ENCODE data around the gene CLGN. TPM values are rescaled to one million over a fixed set of nuclear protein-coding genes. Genes with fewer than 3 reads are reported as not detected.

CLGN gene
- total RNA-seq, 6 experiments from 2014 or later: 0.06 to 0.57 (median 0.24) TPM

DNA sequence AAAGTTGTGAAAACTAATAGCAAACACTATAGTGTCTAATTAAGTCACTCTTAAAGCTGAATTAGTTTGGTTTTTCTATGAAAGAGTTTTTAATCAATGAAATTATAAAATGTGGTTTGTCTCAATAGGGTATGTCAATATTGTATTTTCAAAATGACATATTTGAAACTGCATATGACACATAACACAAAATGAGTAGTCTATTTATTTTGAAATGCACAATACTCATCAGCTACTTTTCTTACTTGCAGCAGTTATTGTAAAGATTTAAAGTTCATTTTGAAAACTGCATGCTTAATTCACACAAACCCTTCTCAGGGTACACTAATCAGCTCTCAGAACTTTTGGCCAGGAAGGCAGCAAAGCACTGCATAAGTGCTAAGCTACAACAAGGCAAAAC is 21.2 kb downstream of the CLGN start:
- H3K27ac Mint-ChIP-seq: no peak overlapping the region
- TF ChIP-seq, protein P1, sequence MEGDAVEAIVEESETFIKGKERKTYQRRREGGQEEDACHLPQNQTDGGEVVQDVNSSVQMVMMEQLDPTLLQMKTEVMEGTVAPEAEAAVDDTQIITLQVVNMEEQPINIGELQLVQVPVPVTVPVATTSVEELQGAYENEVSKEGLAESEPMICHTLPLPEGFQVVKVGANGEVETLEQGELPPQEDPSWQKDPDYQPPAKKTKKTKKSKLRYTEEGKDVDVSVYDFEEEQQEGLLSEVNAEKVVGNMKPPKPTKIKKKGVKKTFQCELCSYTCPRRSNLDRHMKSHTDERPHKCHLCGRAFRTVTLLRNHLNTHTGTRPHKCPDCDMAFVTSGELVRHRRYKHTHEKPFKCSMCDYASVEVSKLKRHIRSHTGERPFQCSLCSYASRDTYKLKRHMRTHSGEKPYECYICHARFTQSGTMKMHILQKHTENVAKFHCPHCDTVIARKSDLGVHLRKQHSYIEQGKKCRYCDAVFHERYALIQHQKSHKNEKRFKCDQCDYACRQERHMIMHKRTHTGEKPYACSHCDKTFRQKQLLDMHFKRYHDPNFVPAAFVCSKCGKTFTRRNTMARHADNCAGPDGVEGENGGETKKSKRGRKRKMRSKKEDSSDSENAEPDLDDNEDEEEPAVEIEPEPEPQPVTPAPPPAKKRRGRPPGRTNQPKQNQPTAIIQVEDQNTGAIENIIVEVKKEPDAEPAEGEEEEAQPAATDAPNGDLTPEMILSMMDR (IDR thresholded peaks at IDR 0.05): no peak
- H3K27me3 Mint-ChIP-seq (ENCODE audit: insufficient read depth): peaks cover 2% of the 10 kb centered on the region
- H3K4me3 Mint-ChIP-seq: no peak overlapping the region
- H3K4me1 Mint-ChIP-seq (ENCODE audit: low read depth): no peaks in the 10 kb centered on the region
- no peaks in the 10 kb centered on the region for H3K9me3 Mint-ChIP-seq
- no peak for DNase-seq
- H3K36me3 Mint-ChIP-seq (ENCODE audit: low read depth): no peaks in the 10 kb centered on the region

DNA sequence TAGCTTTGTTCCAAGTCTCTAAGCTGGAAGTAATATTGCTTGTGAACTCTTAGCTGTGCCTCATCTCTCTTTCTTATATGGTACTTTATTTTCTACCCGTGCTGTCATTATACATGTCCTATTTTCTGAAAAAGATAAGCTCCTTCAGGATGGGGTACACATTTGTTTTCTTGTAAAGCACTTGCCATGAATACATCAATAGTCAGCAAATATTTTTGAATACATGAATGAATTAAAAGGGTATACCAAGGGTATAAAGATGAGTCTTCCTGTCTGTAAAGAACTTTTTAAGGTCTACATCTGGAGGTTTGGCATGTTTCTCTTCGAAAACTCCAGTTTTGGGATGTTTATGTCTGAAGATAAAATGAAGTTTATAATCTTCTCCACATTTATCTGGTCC is 27.3 kb downstream of the CLGN start:
- Mint-ChIP-seq H3K4me1 (ENCODE audit: low read depth) (no peaks in the 10 kb centered on the region), H3K27ac (no peak overlapping the region), H3K36me3 (ENCODE audit: low read depth) (no peaks in the 10 kb centered on the region), H3K27me3 (ENCODE audit: insufficient read depth) (peaks cover 2% of the 10 kb centered on the region), H3K4me3 (no peak overlapping the region), H3K9me3 (no peaks in the 10 kb centered on the region)
- no peak for DNase-seq
- TF ChIP-seq, protein P1 (IDR thresholded peaks at IDR 0.05): no peak

DNA sequence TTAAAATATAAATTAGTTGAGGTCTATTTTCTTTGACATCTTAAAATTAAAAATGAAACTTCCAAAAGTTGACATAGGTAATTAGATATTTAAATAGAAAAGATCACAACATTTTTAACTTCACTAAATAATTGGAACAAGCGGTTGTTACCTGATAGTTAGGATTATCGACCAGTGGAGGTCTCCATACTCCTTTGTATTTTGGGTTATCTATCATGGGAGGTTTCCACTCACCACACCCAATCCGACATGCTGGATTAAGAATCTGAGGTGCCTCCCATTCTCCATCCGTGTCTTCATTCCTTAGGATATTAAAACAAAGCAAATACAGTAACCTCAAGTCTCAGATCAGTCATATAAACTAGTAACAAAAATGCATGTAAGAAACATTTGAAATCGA is 31.8 kb downstream of the CLGN start:
- Mint-ChIP-seq H3K27ac (no peak overlapping the region), H3K9me3 (no peaks in the 10 kb centered on the region), H3K27me3 (ENCODE audit: insufficient read depth) (peaks cover 7% of the 10 kb centered on the region), H3K4me3 (no peak overlapping the region), H3K36me3 (ENCODE audit: low read depth) (no peaks in the 10 kb centered on the region), H3K4me1 (ENCODE audit: low read depth) (no peaks in the 10 kb centered on the region)
- TF ChIP-seq, protein P1 (IDR thresholded peaks at IDR 0.05): no peak
- DNase-seq: no peak

DNA sequence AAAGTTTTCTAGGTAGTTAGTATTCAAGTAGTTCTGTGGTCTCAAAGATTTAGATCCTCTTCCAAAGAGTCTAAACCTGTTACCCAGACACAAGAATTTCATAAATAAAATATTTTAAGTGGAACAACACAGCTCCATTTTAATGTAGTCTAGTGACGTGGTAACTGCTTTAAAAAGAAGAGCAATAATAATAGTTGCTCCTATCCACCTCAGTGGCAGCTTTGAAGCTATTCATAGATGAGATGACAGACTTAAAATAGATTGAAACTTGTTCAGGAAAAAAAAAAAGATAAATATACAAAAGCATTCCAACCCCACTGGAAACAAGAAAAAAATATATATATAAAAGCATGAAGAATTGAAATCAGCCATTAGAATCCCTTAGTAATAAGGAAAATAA is 39.4 kb downstream of the CLGN start:
- no peaks in the 10 kb centered on the region for H3K9me3 Mint-ChIP-seq
- H3K27ac Mint-ChIP-seq: no peak overlapping the region
- no peak for DNase-seq
- H3K4me3 Mint-ChIP-seq: no peak overlapping the region
- no peaks in the 10 kb centered on the region for H3K4me1 Mint-ChIP-seq (ENCODE audit: low read depth)
- no peaks in the 10 kb centered on the region for H3K36me3 Mint-ChIP-seq (ENCODE audit: low read depth)
- peaks cover 11% of the 10 kb centered on the region for H3K27me3 Mint-ChIP-seq (ENCODE audit: insufficient read depth)
- TF ChIP-seq, protein P1 (IDR thresholded peaks at IDR 0.05): no peak

DNA sequence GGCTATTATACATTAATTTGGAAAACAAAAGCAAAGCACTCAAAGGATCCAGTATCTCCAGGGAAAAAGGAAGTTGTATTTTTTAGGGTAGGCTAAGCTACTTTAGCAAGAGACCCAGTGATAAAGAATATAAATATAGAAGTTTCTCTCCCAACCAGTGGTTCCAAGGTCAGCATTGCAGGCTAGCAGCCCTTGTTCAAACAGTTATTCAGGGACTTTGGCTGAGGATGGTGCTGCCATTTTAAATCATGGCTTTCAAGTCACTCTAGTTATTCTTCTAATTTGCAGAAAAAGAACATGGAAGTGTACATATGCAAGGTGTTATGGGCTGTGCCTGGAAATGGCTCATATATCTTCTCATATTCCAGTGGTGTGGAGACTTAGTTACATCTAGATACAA is 44.7 kb downstream of the CLGN start:
- no peak for DNase-seq
- Mint-ChIP-seq H3K4me3 (no peak overlapping the region), H3K9me3 (no peaks in the 10 kb centered on the region), H3K27me3 (ENCODE audit: insufficient read depth) (no peaks in the 10 kb centered on the region), H3K4me1 (ENCODE audit: low read depth) (no peaks in the 10 kb centered on the region), H3K36me3 (ENCODE audit: low read depth) (peaks cover 4% of the 10 kb centered on the region; the same call in 1 of the 2 replicates), H3K27ac (no peak overlapping the region)
- TF ChIP-seq, protein P1 (IDR thresholded peaks at IDR 0.05): no peak

DNA sequence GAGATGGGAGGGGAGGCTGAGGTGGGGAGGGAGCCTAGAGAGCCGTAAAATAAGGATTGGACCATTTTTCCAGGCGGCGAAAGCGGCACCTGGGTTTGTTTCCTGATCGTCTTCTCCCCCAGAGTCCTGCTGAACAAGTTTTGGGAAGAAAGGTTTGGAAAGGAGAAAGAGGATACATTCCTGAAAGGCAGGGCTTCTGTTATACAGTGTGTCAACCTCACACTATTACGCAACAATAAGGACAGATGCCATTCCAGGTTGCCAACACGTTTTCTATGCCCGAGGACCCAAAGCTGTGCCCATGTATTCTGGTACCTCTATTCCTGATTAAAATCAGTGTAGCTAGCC is 53.3 kb downstream of the CLGN start:
- H3K36me3 Mint-ChIP-seq (ENCODE audit: low read depth): no peaks in the 10 kb centered on the region
- TF ChIP-seq, protein P1 (IDR thresholded peaks at IDR 0.05): no peak
- H3K27me3 Mint-ChIP-seq (ENCODE audit: insufficient read depth): no peaks in the 10 kb centered on the region; the same call in 1 of the 2 replicates
- no peak for DNase-seq
- H3K27ac Mint-ChIP-seq: no peak overlapping the region
- H3K4me3 Mint-ChIP-seq: no peak overlapping the region
- no peaks in the 10 kb centered on the region for H3K9me3 Mint-ChIP-seq
- peaks cover 54% of the 10 kb centered on the region for H3K4me1 Mint-ChIP-seq (ENCODE audit: low read depth)

Data from HFFc6 (cell line).